GM18526 (cell line): ENCODE results near the gene LCN10.

Source experiments
- POLR2A ChIP-seq: IDR thresholded peaks from 3 replicates; pipeline ENCODE4 v1.6.1; 2011; ENCODE audit not compliant: insufficient read length; ENCODE audit errors: extremely low read depth

Gene LCN10

DNA sequence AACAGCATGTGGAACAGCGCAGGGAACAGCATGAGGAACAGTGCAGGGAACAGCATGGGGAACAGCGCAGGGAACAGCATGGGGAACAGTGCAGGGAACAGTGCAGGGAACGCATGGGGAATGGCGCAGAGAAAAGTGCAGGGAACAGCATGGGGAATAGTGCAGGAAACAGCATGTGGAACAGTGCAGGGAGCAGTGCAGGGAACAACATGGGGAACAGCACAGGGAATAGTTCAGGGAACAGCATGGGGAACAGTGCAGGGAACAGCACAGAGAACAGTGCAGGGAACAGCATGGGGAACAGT lies 13.3 kb upstream of the LCN10 start:
- no peak for TF ChIP-seq POLR2A

GRCh38 chr9:136754626-136755301 lies 12.0 kb upstream of the LCN10 start:
- TF ChIP-seq POLR2A, result no peak

GRCh38 chr9:136754059-136754572 lies 11.4 kb upstream of the LCN10 start:
- no peak for TF ChIP-seq POLR2A

DNA sequence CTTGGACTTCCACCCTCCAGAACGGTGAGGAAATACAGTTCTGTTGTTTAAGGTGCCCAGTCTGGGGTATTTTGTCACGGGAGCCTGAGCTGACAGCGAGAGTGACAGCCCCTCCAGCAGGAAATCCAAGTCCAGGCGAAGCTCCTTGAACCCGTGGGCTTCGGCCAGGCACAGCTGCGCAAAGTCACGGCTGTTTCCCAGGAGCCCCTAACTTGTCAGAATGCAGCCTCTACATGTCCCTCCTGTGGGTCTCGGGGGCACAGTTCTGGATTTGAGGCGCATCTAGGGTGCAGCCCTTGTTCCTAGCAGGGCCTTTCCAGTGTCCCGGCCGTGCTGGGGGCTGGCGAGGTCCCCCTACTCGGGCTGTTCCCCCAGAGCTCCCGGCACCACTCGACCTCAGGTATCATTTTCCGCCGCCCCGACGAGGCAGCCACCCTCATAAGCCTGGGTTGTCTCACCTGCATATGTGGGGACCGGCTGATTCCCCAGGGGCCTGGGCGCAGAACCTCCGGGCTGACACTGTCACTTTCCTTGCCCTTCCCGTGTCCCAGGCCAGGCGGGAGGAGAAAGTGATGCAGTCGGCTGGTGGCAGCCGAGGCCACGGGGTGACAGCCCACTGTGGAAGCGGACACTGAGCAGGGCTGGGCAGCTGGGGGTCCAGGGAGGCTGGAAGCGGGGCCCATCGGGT lies 10.8 kb upstream of the LCN10 start:
- no peak for TF ChIP-seq POLR2A

GRCh38 chr9:136751814-136752213 lies 9.1 kb upstream of the LCN10 start:
- TF ChIP-seq POLR2A, result no peak

- TF ChIP-seq POLR2A, result no peak
Observed at GRCh38 chr9:136751244-136751643, 8.5 kb upstream of the LCN10 start.

DNA sequence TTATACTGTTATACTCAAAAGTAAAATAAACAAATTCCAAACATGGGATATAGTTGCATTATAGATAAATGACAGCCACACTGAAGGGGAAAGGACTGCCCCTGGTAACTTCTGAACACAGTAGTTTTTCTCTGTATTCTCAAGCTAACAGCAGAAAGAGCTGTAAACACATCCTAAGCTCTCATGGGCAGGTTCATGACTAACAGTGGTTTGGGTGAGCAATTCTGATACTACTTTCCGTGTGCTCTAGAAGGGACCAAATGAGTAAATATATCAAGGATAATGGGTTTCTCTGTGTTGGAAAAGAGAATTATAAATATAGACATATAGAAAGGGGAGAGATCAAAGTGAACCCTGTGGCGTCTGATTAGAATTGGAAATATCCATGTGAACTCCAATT lies 7.8 kb upstream of the LCN10 start:
- no peak for TF ChIP-seq POLR2A

GRCh38 chr9:136748666-136749611 lies 6.2 kb upstream of the LCN10 start:
- no peak for TF ChIP-seq POLR2A

GRCh38 chr9:136748201-136748600 lies 5.5 kb upstream of the LCN10 start, which contains the start of gene LCN6:
LCN6 (minus strand) TSS chr9:136748525; CDS start chr9:136748483, 42 bp downstream.
- TF ChIP-seq POLR2A, result no peak

- no peak for TF ChIP-seq POLR2A
Observed at GRCh38 chr9:136747161-136748060, 4.7 kb upstream of the LCN10 start.

GRCh38 chr9:136746621-136747020 lies 3.9 kb upstream of the LCN10 start:
- TF ChIP-seq POLR2A, result no peak

GRCh38 chr9:136746155-136746490 lies 3.4 kb upstream of the LCN10 start:
- TF ChIP-seq POLR2A, result no peak

DNA sequence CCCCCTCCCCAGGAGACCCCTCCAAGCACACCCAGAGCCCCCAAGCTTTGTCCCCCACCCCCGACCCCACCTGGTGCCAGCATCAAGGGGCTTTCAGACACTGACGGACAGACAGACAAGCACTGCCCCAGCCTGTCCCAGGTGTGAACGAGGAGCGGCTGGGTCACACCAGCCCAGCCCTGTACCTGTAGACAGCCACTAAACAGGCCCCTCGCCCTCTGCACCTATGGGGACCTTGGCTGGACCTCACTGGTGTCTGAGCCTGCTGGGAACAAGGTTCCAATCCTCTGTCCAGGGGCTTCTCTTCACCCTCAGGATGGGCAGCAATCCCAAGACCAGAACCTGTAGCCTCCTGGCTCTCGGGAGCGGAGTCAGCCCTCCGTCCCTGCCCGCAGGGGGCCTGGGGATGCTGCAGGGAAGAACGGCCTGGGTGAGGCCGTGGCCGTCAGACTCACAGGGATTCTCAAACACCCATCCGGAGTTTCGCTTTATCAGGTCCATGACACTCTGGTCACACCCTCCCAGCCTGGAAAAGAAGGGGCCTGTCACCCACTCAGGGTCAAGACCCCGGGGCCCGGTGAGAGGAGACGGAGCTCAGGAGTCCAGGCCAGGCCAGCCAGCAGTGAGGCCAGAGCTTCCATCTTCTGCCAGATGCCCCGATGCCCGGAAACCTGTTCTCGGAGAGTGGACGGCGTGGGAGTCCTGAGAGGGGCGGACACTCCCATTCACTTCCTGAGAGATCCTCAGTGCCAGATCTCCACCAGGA lies 2.8 kb upstream of the LCN10 start:
- TF ChIP-seq POLR2A, result no peak

DNA sequence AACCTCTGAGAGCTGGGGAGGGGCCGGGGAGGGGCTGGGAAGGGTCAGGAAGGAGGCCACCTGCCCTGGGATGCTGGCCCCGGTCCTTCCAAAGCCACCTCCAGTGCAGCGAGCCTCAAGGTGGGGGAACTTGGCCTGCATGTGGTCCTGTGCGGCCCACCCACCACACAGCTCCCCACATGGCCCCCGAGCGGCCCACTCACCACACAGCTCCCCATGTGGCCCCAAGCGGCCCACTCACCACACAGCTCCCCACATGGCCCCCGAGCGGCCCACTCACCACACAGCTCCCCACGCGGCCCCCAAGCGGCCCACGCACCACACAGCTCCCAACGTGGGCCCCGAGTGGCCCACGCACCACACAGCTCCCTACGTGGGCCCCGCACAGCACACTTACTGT lies 2.0 kb upstream of the LCN10 start:
- no peak for TF ChIP-seq POLR2A
